ENCODE data around the gene CA7. TPM values are rescaled to one million over a fixed set of nuclear protein-coding genes. Genes with fewer than 3 reads are reported as not detected.

CA7 gene
- total RNA-seq = not detected

- no peak for DNase-seq
Observed at GRCh38 chr16:66844342-66845079, at the start of gene CA7. CA7 (plus strand) TSS chr16:66844414; CDS start chr16:66844488, 74 bp downstream.

GRCh38 chr16:66798161-66798560, 46.1 kb upstream of the CA7 start:
- no peak for DNase-seq

GRCh38 chr16:66800856-66801255, 43.4 kb upstream of the CA7 start:
- no peak for DNase-seq

GRCh38 chr16:66801320-66802105, 42.7 kb upstream of the CA7 start, which contains the start of gene TERB1:
TERB1 (minus strand) TSS chr16:66801584; CDS start chr16:66796798, 4,786 bp downstream.
- no peak for DNase-seq

- no peak for DNase-seq
Observed at GRCh38 chr16:66802159-66802558, 42.1 kb upstream of the CA7 start.

- no peak for DNase-seq
Observed at GRCh38 chr16:66809765-66810164, 34.4 kb upstream of the CA7 start.

GRCh38 chr16:66810391-66810790, 33.8 kb upstream of the CA7 start:
- no peak for DNase-seq

GRCh38 chr16:66811043-66811442, 33.2 kb upstream of the CA7 start:
- no peak for DNase-seq

- no peak for DNase-seq
Observed at GRCh38 chr16:66814734-66815133, 29.5 kb upstream of the CA7 start.

- no peak for DNase-seq
Observed at GRCh38 chr16:66824006-66824405, 20.2 kb upstream of the CA7 start.

- peak; percentile 77 for DNase-seq
Observed at GRCh38 chr16:66830422-66831404, 13.5 kb upstream of the CA7 start, which contains the start of gene NAE1. NAE1 (minus strand) TSS chr16:66830976; CDS start chr16:66830899, 77 bp downstream.

- no peak for DNase-seq
Observed at GRCh38 chr16:66832190-66832589, 12.0 kb upstream of the CA7 start.

- no peak for DNase-seq
Observed at GRCh38 chr16:66832661-66833305, 11.4 kb upstream of the CA7 start.

GRCh38 chr16:66834746-66835145, 9.5 kb upstream of the CA7 start:
- no peak for DNase-seq

- no peak for DNase-seq
Observed at GRCh38 chr16:66840883-66841282, 3.3 kb upstream of the CA7 start.

GRCh38 chr16:66841366-66841765, 2.8 kb upstream of the CA7 start:
- no peak for DNase-seq

- no peak for DNase-seq
Observed at GRCh38 chr16:66842765-66843164, 1.4 kb upstream of the CA7 start.

GRCh38 chr16:66843191-66843590, 1.0 kb upstream of the CA7 start:
- DNase-seq = no peak

- DNase-seq = no peak
Observed at GRCh38 chr16:66844009-66844341, 239 bp upstream of the CA7 start.

- no peak for DNase-seq
Observed at GRCh38 chr16:66845080-66845410, 831 bp downstream of the CA7 start.

- no peak for DNase-seq
Observed at GRCh38 chr16:66845791-66846221, 1.6 kb downstream of the CA7 start.

- DNase-seq = no peak
Observed at GRCh38 chr16:66846266-66846665, 2.1 kb downstream of the CA7 start.

Data from skin of body (tissue), 2 donors.